ENCODE results near the gene RPTN.

Gene RPTN

GRCh38 chr1:152143150-152143887 lies 15.7 kb downstream of the RPTN start:
- H3K9ac ChIP-seq (ENCODE audit: low read length), result no peak overlapping the region
- H3K4me2 ChIP-seq (ENCODE audit: low read depth, low read length, poor library complexity, severe bottlenecking), result no peak overlapping the region
- H3K27ac ChIP-seq (ENCODE audit: low read depth, low read length), result no peak overlapping the region
- no peaks in the 10 kb centered on the region for H3K79me2 ChIP-seq (ENCODE audit: insufficient read depth, low read length)
- no peaks in the 10 kb centered on the region for H3F3A ChIP-seq (ENCODE audit: insufficient read depth)
- no peak overlapping the region for H2AFZ ChIP-seq (ENCODE audit: low read depth, low read length, severe bottlenecking)
- H3K27me3 ChIP-seq (ENCODE audit: low read length), result no peaks in the 10 kb centered on the region
- no peaks in the 10 kb centered on the region for H3K36me3 ChIP-seq (ENCODE audit: low read length)
- H3K9me2 ChIP-seq (replicated peaks; ENCODE audit: insufficient read depth, low read length), result no peaks in the 10 kb centered on the region
- H4K20me1 ChIP-seq (ENCODE audit: low read depth, low read length), result no peaks in the 10 kb centered on the region
- H3K4me3 ChIP-seq (ENCODE audit: insufficient read depth, low read length, poor library complexity, severe bottlenecking), result no peak overlapping the region
- TF ChIP-seq EZH2phosphoT487 (conservative IDR thresholded peaks at IDR 0.05; ENCODE audit: low read length), result no peak
- TF ChIP-seq, protein P1, sequence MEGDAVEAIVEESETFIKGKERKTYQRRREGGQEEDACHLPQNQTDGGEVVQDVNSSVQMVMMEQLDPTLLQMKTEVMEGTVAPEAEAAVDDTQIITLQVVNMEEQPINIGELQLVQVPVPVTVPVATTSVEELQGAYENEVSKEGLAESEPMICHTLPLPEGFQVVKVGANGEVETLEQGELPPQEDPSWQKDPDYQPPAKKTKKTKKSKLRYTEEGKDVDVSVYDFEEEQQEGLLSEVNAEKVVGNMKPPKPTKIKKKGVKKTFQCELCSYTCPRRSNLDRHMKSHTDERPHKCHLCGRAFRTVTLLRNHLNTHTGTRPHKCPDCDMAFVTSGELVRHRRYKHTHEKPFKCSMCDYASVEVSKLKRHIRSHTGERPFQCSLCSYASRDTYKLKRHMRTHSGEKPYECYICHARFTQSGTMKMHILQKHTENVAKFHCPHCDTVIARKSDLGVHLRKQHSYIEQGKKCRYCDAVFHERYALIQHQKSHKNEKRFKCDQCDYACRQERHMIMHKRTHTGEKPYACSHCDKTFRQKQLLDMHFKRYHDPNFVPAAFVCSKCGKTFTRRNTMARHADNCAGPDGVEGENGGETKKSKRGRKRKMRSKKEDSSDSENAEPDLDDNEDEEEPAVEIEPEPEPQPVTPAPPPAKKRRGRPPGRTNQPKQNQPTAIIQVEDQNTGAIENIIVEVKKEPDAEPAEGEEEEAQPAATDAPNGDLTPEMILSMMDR (IDR thresholded peaks at IDR 0.05; ENCODE audit: insufficient read depth, low read length, poor library complexity, severe bottlenecking), result no peak
- peaks cover 13% of the 10 kb centered on the region; the same call in 1 of the 2 replicates for H3K9me3 ChIP-seq (ENCODE audit: insufficient read depth, low read length)

GRCh38 chr1:152141971-152142584 lies 16.9 kb downstream of the RPTN start:
- H3K9me2 ChIP-seq (replicated peaks; ENCODE audit: insufficient read depth, low read length), result no peaks in the 10 kb centered on the region
- no peak overlapping the region for H2AFZ ChIP-seq (ENCODE audit: low read depth, low read length, severe bottlenecking)
- no peaks in the 10 kb centered on the region for H3K36me3 ChIP-seq (ENCODE audit: low read length)
- peaks cover 5% of the 10 kb centered on the region; the same call in 1 of the 2 replicates for H3K9me3 ChIP-seq (ENCODE audit: insufficient read depth, low read length)
- no peaks in the 10 kb centered on the region for H3F3A ChIP-seq (ENCODE audit: insufficient read depth)
- H3K4me2 ChIP-seq (ENCODE audit: low read depth, low read length, poor library complexity, severe bottlenecking), result no peak overlapping the region
- no peak overlapping the region for H3K27ac ChIP-seq (ENCODE audit: low read depth, low read length)
- no peaks in the 10 kb centered on the region for H3K27me3 ChIP-seq (ENCODE audit: low read length)
- no peak overlapping the region for H3K4me3 ChIP-seq (ENCODE audit: insufficient read depth, low read length, poor library complexity, severe bottlenecking)
- H3K9ac ChIP-seq (ENCODE audit: low read length), result no peak overlapping the region
- TF ChIP-seq EZH2phosphoT487 (conservative IDR thresholded peaks at IDR 0.05; ENCODE audit: low read length), result no peak
- TF ChIP-seq, protein P1 (IDR thresholded peaks at IDR 0.05; ENCODE audit: insufficient read depth, low read length, poor library complexity, severe bottlenecking), result peak; percentile 13
- H3K79me2 ChIP-seq (ENCODE audit: insufficient read depth, low read length), result no peaks in the 10 kb centered on the region
- no peaks in the 10 kb centered on the region for H4K20me1 ChIP-seq (ENCODE audit: low read depth, low read length)

DNA sequence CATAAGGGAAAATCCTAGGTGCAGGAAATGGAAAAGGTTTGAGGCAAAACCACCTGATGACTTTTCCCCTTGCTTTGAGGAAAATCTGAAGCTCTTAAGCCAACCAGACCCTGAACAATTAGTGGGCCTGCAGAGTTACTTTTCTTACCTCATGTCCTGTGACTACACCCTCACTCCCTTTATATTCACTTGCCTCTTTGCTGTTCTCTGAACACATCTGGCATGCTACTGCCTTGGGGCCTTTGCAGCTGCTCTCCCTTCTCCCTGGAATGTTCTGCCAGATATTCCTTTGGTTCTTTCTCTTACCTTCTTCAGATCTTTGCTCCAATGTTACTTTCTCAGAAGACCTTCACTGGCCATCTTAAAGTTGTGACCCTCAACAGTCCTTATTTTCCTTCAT lies 21.8 kb downstream of the RPTN start:
- no peaks in the 10 kb centered on the region for H3K79me2 ChIP-seq (ENCODE audit: insufficient read depth, low read length)
- no peaks in the 10 kb centered on the region for H4K20me1 ChIP-seq (ENCODE audit: low read depth, low read length)
- H3K9me3 ChIP-seq (ENCODE audit: insufficient read depth, low read length), result no peaks in the 10 kb centered on the region
- no peaks in the 10 kb centered on the region for H3K27me3 ChIP-seq (ENCODE audit: low read length)
- no peak overlapping the region for H3K4me3 ChIP-seq (ENCODE audit: insufficient read depth, low read length, poor library complexity, severe bottlenecking)
- no peak overlapping the region for H3K27ac ChIP-seq (ENCODE audit: low read depth, low read length)
- H3K36me3 ChIP-seq (ENCODE audit: low read length), result no peaks in the 10 kb centered on the region
- TF ChIP-seq EZH2phosphoT487 (conservative IDR thresholded peaks at IDR 0.05; ENCODE audit: low read length), result no peak
- TF ChIP-seq, protein P1 (IDR thresholded peaks at IDR 0.05; ENCODE audit: insufficient read depth, low read length, poor library complexity, severe bottlenecking), result no peak
- H3K9ac ChIP-seq (ENCODE audit: low read length), result no peak overlapping the region
- H3K4me2 ChIP-seq (ENCODE audit: low read depth, low read length, poor library complexity, severe bottlenecking), result no peak overlapping the region
- no peaks in the 10 kb centered on the region for H3K9me2 ChIP-seq (replicated peaks; ENCODE audit: insufficient read depth, low read length)
- no peaks in the 10 kb centered on the region for H3F3A ChIP-seq (ENCODE audit: insufficient read depth)
- H2AFZ ChIP-seq (ENCODE audit: low read depth, low read length, severe bottlenecking), result no peak overlapping the region

All from SU-DHL-6 (cell line).